GM04503 (cell line): ENCODE data around the gene ELFN1.

Source experiments
- DNase-seq: peaks from one replicate; pipeline ENCODE4 v3.0.0-alpha.2; 2012; ENCODE audit warnings: low read depth

The ELFN1 gene

DNA sequence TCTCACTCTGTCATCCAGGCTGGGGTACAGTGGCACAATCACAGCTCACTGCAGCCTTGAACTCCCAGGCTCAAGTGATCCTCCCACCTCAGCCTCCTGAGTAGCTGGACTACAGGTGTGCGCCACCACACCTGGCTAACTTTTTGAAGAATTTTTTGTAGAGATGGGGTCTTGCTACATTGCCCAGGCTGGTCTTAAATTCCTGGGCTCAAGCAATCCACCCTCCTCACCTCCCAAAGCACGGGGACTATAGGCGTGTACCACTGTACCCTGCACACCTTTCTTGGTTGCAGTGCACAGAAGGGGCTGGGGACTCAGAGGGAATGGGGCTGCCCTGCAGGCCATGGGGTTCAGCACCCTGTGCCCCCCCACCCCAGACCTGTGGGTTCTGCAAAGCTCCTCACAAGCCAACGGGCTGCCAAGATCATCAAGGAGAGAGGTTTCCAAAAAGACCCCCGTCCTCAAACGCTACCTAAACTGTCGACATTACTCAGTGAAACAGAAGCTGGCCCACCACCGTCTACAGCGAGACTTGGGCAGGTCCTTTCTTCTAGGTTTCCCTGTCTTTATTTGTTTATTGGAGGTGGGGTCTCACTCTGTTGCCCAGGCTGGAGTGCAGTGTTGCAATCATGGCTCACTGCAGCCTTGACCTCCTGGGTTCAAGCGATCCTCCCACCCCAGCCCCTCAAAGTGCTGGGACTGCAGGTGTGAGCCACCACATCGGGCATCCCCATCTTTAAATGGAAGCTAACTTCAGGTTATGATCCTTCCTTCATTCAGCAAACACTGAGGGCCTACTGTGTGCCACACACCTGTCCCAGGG lies 26.6 kb upstream of the ELFN1 start:
- DNase-seq, result no peak

DNA sequence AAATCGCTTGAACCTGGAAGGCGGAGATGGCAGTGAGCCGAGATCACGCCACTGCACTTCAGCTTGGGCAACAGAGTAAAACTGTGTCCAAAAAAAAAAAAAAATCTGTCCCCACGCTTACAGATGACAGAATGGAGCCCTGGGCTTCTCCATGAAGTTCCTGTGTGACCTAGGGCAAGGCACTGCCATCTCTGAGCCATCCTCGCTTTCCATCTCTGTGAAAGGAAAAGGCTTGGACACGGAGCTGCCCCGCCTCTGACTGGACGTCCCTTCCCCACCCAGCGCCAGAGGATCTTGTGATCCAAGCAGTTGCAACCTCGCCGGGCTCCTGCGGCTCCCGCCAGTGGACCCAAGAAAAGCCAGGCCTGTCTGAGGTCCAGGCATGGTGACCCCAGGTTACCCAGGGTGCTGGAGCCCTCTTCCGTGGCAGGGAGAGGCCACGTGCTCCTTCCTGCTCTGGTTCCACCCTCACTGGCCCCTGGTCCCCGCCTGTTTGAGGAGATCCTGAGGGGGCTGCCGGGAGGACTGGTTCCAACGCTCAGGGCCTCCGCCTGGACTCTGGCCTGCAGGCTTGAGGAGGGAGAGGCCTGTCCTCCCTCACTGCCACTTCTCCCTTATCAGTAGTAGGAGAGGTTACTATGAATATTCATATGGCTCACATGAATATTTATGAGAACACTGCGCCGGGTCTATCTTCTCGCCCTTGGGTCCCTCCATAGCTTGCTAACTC lies 25.6 kb upstream of the ELFN1 start:
- DNase-seq, result no peak

DNA sequence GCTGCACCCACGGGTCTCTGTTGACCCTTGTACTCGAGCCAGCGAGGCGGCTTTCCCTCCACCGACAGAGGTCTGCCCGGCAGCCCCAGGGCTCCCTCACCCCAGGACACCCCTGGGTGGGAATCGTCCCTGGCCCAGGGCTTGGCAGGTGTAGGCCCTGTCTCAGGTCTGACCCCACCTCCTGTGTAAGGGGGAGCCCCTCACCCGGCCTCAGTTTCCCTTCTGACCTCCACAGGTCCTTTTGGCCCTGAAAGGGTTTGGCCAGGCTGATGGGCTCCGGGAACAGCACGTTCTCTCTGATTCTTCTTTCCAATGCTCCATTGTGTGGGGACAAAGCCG lies 25.0 kb upstream of the ELFN1 start:
- DNase-seq, result no peak

GRCh38 chr7:1645476-1645875 lies 24.6 kb upstream of the ELFN1 start:
- DNase-seq, result no peak

- DNase-seq, result no peak
Observed at GRCh38 chr7:1646391-1646790, 23.7 kb upstream of the ELFN1 start.

DNA sequence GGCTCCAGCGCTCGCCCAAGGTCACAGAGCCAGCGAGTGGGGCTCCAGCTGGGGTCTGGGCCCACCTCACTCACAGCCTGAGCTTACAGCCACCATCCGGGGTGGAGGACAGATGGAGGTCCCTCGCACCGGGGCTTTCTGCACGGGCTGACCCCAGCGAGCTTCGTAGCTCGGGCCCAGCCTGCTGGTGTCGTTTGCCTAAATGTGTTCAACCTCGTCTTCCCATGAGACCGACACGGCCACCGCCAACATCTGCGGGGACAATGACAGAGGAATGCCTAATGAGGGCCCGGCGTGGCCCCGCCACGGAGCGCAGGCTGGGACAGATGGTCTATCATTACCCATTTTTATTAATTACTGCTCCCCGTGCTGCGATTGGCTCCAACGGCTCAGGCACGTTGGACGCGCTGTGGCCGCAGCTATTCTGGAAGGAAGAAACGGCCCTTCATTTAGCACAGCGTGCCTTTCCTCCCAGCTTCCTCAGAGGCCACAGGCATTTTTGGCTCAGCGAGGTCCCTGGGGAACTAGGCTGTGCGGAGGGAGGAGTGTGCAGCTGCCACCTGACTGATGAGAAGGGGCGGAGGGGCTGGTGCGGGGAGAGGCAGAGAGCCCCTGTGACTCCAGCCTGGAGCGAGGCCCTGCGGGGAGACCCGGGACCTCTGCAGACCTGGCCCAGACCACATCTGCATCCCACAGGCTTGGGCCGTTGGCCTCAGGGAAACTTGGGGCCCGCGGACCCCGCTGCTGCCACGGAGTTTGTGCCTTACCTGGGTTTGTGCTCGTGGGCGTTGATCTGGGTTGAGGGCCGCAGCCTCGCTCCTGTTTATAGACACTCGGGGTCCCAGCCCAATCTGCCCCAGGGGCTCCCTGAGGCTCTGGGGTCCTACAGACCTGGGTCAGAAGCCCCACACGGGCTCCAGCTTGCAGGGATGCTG lies 22.9 kb upstream of the ELFN1 start:
- DNase-seq, result no peak

DNA sequence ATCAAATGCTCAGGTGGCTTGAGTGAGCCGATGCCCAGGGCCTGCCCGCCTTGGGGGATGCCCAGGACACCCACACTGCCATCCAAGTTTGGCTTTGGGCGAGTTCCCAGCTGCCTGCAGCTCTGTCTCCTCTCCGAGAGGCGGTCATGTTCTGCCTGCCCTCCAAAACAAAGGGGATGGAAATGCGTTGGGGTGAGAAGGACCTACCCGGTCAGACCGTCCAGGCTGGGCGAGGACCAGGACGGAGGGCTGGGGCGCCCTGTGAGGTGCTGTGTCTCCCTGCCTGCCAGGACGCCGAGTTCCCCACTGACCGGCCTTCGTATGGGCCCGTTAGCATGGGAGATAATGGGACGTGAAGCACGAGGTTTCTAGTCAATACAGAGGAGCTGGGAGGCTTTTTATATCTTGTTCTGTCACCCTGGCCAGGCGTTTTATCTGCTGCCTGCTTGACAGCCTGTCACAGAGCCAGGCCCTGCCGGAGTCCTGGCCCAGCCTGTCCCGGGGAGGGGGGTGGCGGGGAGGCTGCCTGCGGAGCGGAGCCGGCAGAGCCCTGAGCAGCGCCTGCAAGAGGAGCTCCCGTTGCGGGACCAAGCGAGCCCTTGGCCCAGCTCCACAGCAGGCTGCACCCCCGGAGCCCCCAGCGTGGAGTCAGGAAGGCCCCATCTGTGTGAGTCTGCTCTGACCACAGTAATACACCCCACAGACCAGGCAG lies 22.0 kb upstream of the ELFN1 start:
- DNase-seq, result no peak

- DNase-seq, result no peak
Observed at GRCh38 chr7:1649751-1650326, 20.2 kb upstream of the ELFN1 start.

- no peak for DNase-seq
Observed at GRCh38 chr7:1650363-1651030, 19.6 kb upstream of the ELFN1 start.

DNA sequence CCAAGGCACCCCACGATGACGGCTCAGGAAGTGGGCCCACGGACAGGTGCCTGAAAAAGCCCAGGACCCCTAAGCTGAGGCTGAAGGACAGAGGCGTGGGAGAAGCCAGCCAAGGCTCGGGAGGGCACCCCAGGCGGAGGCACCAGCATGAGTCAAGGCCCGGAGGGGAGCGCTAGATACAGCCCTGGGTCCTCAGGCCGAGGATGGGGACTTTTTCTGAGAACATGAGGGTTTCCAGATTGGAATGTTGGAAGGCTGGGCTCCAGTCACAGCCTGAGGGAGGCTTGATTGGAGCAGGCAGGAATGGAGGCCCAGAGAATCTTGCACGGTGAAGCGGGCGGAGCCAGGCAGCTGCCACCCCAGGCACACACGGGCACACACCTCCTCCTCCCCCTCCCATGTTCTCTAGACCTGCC lies 19.0 kb upstream of the ELFN1 start:
- no peak for DNase-seq

DNA sequence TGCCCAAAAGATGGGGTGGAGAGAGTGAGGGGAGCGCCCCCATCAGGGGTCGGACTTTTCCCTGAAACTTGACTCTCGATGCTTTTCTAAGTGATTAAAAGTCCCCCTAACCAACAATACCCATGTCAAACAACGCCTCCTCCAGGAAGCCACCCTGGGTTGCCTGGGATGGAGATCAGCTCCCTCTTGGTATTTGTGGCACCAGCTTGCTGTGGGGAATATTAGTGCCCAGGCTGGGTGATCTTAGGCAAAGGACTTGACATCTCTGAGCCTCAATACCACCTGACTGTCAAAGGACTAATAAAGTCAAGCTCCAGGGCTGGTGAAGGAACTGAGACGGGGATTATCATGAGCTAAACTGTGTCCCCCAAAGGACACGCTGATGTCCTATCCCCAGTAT lies 18.2 kb upstream of the ELFN1 start:
- DNase-seq, result no peak

GRCh38 chr7:1653500-1653899 lies 16.6 kb upstream of the ELFN1 start:
- DNase-seq, result no peak

DNA sequence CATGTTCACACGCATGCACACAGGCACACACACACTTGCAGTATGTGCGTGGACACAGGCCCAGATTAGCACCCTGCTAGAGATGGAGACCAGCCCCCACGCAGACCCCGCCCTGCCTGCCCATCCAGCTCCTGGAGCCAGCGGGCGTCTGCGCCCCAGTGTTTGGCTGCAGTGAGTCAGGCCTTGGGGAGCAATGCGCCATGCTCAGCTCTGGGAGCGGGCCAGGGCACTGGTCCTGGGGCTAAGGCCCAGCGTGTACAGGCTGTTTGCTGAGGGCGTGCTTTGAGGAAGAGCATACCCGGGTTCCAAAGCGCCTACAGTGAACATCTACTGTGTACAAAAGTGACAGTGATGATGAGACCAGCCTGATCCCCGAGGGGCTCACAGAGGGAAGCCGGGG lies 16.0 kb upstream of the ELFN1 start:
- DNase-seq, result no peak

- no peak for DNase-seq
Observed at GRCh38 chr7:1654738-1655475, 15.2 kb upstream of the ELFN1 start.

- peak; percentile 97 for DNase-seq
Observed at GRCh38 chr7:1659696-1660095, 10.4 kb upstream of the ELFN1 start.

DNA sequence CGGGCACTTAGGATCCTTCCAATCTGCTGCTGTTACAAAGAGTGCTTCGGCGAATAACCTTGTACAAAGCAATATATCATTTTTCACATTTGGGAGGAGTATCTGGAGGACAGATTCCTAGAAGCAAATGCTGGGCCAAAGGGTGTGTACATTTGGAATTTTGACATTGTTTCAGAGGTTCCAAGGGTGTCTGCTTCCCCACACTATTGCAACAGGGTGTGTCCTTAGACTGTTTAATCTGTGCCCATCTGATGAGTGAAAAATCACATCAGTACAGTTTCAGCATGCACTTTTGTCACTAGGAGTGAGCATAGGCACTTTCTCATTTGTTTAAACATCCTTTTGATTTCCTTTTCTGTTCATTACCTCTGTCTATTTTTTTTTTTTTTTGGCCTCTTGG lies 8.6 kb upstream of the ELFN1 start:
- no peak for DNase-seq

DNA sequence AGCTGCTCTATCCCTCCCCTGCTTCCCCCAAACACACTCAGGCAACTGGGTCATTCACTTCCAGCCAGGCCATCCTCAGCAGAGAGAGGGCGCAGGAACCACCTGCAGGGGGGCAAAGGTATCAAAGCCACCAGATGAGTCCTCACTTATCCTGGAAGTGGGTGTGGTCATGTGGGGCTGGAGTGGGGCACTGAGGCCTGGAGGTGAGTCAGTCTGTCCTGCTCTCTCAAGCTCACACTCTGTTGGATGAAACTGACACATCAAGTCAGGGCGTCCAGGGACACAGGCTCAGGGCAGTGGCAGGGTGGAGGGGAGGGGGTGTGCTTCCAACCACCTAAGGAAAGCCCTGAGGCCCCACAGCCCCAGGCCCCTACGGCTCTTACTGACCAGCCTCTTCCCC lies 8.0 kb upstream of the ELFN1 start:
- no peak for DNase-seq

- DNase-seq, result no peak
Observed at GRCh38 chr7:1662767-1663166, 7.3 kb upstream of the ELFN1 start.

- DNase-seq, result no peak
Observed at GRCh38 chr7:1663223-1663622, 6.9 kb upstream of the ELFN1 start.
